ENCODE results near the gene POC5. TPM values are rescaled to one million over a fixed set of nuclear protein-coding genes. Genes with fewer than 3 reads are reported as not detected.
"Not testable (repeated sequence)": the region's sequence is repeated elsewhere in the genome, so short reads cannot be mapped to it uniquely, and the experiment has no call there.

POC5 gene, protein sequence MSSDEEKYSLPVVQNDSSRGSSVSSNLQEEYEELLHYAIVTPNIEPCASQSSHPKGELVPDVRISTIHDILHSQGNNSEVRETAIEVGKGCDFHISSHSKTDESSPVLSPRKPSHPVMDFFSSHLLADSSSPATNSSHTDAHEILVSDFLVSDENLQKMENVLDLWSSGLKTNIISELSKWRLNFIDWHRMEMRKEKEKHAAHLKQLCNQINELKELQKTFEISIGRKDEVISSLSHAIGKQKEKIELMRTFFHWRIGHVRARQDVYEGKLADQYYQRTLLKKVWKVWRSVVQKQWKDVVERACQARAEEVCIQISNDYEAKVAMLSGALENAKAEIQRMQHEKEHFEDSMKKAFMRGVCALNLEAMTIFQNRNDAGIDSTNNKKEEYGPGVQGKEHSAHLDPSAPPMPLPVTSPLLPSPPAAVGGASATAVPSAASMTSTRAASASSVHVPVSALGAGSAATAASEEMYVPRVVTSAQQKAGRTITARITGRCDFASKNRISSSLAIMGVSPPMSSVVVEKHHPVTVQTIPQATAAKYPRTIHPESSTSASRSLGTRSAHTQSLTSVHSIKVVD
- 40.1 and 44.4 TPM in 2 replicates for total RNA-seq (2014; rRNA removed; shearing (Covaris generic))

GRCh38 chr5:75717082-75717922 lies at the start of gene POC5:
POC5 (minus strand) TSS chr5:75717437; CDS start chr5:75712937, 4,500 bp downstream.
- DNase-seq (ENCODE audit: low spot score): peak; percentile 98

DNA sequence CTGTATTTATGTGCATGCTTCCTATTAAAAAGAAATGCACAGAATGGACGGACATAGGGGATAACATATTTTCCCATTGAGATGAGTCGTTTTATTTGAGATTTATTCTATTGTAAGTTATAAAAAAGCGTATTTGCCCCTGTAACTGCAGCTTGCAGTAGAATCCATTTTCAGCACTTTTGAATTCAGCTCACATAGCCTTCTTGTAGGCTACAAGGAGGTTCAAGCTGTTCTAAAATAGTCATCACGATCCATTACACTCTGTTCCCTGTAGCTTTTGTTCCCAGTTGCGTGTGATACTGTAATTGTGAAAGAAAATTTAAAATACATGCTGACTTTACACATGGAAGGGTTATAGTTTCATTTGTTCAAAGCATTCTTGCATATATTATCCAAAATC lies 40.9 kb upstream of the POC5 start:
- no peak for DNase-seq (ENCODE audit: low spot score)

GRCh38 chr5:75756981-75757380 lies 39.7 kb upstream of the POC5 start:
- no peak for DNase-seq (ENCODE audit: low spot score)

DNA sequence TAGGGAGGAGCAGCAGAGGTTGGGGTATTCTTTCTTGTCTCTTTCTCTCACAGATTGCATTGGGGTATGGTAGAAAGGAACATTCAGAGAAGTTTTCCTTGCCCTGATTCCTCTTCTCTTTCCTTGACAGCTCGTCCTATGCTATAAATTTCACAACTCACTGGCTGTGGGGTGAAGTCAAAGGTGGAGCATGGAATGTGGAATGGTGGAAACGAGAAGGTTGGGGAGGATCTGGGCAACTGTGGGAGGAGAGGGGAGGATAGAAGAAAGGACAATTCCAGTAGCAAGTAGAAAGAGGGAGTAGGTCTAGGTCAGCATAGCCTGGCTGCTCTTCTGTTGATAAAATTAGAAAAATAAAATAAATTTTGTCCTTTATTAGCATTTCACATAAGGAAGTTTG lies 39.0 kb upstream of the POC5 start:
- no peak for DNase-seq (ENCODE audit: low spot score)

DNA sequence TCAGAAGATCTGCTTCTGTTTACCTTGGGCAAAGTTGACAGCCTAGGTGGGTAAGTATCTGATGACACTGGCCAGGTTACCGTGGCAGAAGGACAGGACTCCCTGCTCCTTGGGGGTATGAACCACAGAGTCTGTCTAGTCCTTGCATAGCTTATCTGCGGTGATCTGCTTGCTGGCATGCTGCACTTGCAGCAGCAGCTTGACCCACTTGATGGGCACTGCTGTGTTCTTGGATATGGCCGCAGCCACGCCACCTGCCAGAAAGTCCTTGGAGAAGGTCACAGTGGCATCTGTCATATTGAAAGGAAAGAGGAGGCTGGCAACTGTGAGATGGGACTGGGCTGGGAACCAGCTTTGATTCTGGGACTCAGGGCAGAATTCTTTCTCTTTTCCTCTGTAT lies 35.9 kb upstream of the POC5 start:
- DNase-seq (ENCODE audit: low spot score): no peak

DNA sequence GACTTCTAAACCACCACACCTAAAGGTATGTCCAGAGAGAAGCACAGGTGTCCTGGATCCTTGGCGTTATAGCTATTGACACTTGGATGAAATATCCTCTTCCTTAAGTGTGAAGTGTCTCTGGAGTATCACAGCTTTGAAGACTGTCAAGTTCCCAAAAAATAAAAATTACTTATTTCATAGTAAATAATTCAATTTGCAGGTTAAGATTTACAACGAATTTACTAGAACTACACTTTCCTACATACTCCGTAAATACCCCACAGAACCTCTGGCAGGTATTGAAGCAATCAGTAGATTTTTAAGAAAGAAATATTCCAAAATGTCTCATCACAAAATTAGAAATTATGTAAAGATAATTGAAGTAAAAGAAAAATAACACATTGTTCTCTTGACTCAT lies 27.1 kb upstream of the POC5 start:
- DNase-seq (ENCODE audit: low spot score): no peak

DNA sequence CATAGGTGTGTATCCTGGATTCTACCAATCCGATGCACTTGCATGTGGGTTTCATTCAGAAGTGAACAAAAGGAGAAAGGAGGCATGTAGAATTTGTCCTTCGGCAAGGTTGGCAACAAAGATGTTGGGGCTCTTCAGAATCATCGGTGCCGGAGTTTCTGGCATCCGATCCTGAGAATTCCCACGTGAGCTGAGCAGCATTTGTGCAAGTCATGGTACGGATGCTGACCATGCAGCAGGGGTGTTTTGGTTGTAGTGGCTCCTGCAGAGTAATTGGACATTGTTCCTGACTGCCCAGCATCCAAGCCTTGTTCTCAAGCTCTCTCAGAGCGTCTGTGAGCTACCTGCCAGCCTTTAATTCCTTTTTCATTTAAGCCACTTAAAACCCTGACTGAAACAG lies 19.0 kb upstream of the POC5 start:
- DNase-seq (ENCODE audit: low spot score): no peak

GRCh38 chr5:75734913-75735789 lies 17.9 kb upstream of the POC5 start:
- DNase-seq (ENCODE audit: low spot score): peak; percentile 27

- DNase-seq (ENCODE audit: low spot score): no peak
Observed at GRCh38 chr5:75733767-75734166, 16.5 kb upstream of the POC5 start.

DNA sequence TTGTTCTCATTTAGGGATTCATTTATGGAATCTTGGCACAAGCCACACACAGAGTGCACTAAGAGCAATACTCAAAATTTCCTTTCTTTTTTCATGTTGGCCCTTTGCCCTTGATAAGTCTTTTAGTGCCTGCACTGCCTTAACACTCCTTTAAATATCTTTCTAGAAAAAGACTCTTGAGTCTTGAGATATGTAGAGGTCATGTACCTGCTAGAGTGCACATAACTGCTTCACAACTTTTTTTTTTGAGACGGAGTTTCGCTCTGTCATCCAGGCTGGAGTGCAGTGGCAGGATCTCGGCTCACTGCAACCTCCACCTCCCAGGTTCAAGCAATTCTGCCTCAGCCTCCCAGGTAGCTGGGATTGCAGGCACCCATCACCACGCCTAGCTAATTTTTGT lies 14.3 kb upstream of the POC5 start:
- not testable (repeated sequence) for DNase-seq (ENCODE audit: low spot score)

GRCh38 chr5:75729321-75729720 lies 12.1 kb upstream of the POC5 start:
- DNase-seq (ENCODE audit: low spot score): no peak

- no peak for DNase-seq (ENCODE audit: low spot score)
Observed at GRCh38 chr5:75727931-75728330, 10.7 kb upstream of the POC5 start.

DNA sequence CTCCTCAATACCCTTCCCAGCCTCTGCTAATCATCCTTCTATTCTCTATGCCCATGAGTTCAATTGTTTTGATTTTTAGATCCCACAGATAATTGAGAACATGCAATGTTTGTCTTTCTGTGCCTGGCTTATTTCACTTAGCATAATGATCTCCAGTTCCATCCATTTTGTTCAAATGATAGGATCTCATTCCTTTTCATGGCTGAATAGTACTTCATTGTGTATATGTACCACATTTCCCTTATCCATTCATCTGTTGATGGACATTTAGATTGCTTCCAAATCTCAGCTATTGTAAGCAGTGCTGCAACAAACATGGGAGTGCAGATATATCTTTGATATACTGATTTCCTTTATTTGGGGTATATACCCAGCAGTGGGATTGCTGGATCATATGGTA lies 9.0 kb upstream of the POC5 start:
- DNase-seq (ENCODE audit: low spot score): not testable (repeated sequence)

- DNase-seq (ENCODE audit: low spot score): no peak
Observed at GRCh38 chr5:75723378-75723777, 6.1 kb upstream of the POC5 start.

- no peak for DNase-seq (ENCODE audit: low spot score)
Observed at GRCh38 chr5:75721573-75721972, 4.3 kb upstream of the POC5 start.

GRCh38 chr5:75720882-75721281 lies 3.6 kb upstream of the POC5 start:
- DNase-seq (ENCODE audit: low spot score): no peak

DNA sequence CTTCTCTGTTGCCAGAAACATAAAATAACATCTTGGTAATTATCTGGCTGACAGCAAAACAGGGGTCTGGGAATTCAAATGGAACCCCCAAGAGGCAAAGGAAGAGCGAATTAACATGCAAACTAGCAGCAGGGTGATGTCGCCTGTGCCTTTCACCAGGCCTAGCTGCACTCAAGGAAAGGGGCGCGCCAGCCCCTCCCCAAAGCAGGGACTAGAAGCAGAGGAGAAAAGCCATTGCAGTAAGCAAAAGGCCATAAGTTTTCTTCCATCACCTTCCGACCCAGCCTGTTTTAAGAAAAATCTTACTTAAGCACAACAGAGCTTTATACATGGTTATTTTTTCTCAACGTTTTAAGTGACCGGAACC lies 539 bp downstream of the POC5 start:
- DNase-seq (ENCODE audit: low spot score): no peak

DNA sequence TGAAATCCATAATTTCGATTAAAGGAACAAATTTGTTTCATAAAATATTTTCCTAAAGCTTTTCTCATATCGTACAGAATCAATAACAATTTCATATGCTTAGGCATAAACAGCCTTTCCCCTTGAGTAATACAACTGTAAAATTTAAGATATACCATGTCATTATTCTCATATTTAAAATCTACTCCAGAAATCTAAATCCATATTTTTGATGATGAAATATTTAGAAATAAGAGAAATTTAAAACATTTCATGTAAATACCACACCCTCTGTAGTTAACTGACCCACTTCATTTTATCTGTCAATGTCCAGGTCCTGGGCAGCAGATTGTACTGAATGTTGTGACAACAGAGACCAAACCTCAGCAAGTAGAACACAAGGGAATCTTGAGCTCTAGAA lies 5.1 kb downstream of the POC5 start:
- DNase-seq (ENCODE audit: low spot score): no peak

DNA sequence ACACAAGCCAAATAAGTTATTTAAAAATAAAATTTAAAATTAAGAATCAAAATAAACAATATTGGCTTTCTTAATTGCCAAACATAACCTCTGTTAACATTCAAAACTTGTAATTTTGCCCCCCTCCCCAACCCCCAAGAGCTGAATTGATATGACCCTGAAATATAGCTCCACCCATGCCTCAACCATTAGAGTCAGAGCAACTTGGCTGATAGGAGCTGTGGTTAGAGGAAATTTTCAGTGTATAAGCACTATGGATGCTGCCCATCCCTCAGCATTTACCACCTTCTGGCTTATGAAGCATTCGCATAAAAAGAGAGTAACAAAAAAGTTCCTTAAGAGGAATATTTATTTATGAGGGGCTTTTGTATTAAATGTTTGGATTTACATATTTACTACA lies 6.1 kb downstream of the POC5 start:
- DNase-seq (ENCODE audit: low spot score): no peak

DNA sequence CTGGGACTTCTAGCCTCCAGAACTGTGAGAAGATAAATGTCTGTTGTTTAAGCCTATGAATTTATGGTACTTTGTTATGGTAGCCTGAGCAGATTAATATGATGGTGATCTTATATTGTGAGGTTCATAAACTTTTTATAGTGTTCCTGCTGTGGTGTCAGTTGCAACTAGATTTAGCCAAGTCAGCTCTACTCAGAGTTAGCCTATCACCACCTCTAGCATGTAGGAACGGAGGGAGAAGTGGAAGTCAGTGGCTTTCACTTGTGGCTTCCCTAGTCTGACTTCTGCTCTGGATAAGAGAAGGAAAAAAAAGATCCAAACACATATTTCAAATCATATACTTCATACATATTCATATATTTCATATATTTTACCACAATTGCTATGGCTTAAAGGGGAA lies 6.6 kb downstream of the POC5 start:
- DNase-seq (ENCODE audit: low spot score): no peak

DNA sequence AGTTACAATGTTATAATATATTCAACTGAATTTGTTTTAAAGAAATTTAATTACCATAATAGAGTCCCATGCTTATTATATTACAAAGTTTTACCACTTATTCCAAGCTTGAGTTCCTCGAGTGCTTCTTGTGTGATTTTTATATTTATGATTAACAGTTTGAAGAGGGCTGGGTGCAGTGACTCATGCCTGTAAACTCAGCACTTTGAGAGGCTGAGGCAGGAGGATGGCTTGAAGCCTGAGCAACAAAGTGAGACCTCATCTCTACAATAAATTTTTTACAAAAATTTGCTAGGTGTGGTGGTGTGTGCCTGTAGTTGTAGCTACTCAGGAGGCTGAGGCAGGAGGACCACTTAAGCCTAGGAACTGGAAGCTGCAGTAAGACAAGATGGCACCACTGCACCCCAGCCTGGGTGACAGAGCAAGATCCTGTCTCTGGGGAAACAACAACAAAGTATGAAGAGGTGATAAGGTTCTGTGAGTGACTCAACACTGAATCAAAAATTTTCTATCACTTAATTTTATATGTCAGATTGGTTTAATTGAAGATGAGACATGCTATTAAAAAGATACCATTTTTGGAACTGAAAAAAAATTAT lies 9.2 kb downstream of the POC5 start:
- peak; percentile 40 for DNase-seq (ENCODE audit: low spot score)
